Kidney epithelial cell (primary cell): ENCODE data around the gene RFC4. TPM values are rescaled to one million over a fixed set of nuclear protein-coding genes. Genes with fewer than 3 reads are reported as not detected.

ENCODE experiments used
- DNase-seq: peaks from one replicate; pipeline ENCODE4 v3.0.0-alpha.2; 2010; ENCODE audit warnings: low read depth
- H3K27me3 ChIP-seq: 2 replicates; pipeline ENCODE4 v1.6.0; 2011; ENCODE audit warnings: low read length; ENCODE audit not compliant: control insufficient read depth, insufficient read depth
- H3K36me3 ChIP-seq: 2 replicates; pipeline ENCODE4 v1.5.1; 2011; ENCODE audit warnings: low read length; ENCODE audit not compliant: control insufficient read depth, insufficient read depth
- H3K4me3 ChIP-seq: 2 replicates; pipeline ENCODE4 v1.5.1; 2011; ENCODE audit warnings: low read depth, mild to moderate bottlenecking, control low read depth, low read length
- total RNA-seq: library from RNA; depleted of rRNA; stranded (reverse); fragments of >200 nt; gene quantifications from 2 replicates; pipeline ENCODE4 v1.2.3, GENCODE V29; 2015
- TF ChIP-seq, protein P1 (sequence below): IDR thresholded peaks from 2 replicates; pipeline ENCODE4 v1.5.1; 2011; ENCODE audit warnings: mild to moderate bottlenecking, moderate library complexity, low read length, control low read depth, inconsistent platforms; ENCODE audit not compliant: insufficient read depth, poor library complexity, severe bottlenecking

Gene RFC4
- total RNA-seq, 1 donor from 2014 or later: 35.0 TPM

DNA sequence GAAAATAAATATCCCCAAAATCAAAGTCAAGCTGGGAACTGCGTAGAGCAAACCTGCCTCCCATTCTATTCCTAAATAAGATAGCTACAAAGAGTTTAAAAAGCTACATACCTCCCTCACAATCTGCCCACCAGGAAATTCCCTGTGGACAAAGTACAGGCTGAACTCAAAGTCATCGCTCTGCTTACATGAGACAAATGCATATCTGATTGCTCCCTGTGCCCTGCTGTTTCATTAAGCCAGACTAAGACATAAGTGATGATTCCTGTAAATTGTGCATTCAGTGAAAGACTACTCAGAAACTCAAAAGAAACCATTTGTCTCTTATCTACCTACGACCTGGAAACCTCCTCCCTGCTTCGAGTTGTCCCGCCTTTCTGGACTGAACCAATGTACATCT lies 51.4 kb downstream of the RFC4 start:
- TF ChIP-seq, protein P1, sequence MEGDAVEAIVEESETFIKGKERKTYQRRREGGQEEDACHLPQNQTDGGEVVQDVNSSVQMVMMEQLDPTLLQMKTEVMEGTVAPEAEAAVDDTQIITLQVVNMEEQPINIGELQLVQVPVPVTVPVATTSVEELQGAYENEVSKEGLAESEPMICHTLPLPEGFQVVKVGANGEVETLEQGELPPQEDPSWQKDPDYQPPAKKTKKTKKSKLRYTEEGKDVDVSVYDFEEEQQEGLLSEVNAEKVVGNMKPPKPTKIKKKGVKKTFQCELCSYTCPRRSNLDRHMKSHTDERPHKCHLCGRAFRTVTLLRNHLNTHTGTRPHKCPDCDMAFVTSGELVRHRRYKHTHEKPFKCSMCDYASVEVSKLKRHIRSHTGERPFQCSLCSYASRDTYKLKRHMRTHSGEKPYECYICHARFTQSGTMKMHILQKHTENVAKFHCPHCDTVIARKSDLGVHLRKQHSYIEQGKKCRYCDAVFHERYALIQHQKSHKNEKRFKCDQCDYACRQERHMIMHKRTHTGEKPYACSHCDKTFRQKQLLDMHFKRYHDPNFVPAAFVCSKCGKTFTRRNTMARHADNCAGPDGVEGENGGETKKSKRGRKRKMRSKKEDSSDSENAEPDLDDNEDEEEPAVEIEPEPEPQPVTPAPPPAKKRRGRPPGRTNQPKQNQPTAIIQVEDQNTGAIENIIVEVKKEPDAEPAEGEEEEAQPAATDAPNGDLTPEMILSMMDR: no peak
- H3K27me3 ChIP-seq: no peaks in the 10 kb centered on the region
- DNase-seq: no peak
- no peaks in the 10 kb centered on the region for H3K36me3 ChIP-seq
- no peak overlapping the region for H3K4me3 ChIP-seq

DNA sequence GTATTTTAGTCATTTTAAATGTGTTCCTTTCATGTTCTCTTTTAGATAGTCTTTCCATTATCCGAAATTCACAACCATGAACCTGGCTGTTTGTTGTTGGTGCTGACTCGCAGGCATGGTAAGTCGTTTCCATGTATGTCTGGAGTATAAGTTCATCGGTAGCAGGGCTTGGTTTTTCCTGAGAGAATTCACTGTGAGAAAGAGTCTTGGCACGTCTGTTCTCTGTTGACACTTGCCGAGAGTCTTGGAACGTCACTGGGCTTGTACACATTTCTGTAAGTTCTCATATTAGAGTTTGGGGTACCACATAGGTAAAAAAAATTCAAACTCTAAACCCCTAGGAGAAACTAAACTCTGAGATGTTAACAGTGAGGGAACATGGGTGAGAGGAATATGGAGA lies 52.3 kb downstream of the RFC4 start:
- DNase-seq: no peak
- H3K4me3 ChIP-seq: no peak overlapping the region
- no peaks in the 10 kb centered on the region for H3K36me3 ChIP-seq
- TF ChIP-seq, protein P1: no peak
- H3K27me3 ChIP-seq: no peaks in the 10 kb centered on the region

DNA sequence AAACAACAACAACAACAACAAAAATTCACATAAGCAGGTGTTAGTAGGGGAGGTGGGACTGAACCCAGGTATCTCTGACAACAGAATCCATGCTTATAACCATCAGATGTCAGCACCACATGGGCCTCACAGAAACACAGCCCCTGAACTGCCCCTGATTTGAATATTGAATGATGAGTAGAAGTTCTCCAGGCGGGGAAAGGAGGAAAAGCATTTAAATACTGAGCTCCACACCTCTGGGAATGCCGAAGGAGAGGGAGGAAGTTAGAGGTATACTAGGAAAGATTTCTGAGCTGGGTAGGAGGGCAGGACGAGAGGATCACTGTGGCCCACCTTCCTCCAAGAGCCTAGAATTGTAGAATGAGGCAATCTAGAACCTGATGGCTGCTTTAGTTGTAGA lies 54.8 kb downstream of the RFC4 start:
- TF ChIP-seq, protein P1: no peak
- H3K36me3 ChIP-seq: no peaks in the 10 kb centered on the region
- no peak for DNase-seq
- H3K4me3 ChIP-seq: no peak overlapping the region
- no peaks in the 10 kb centered on the region for H3K27me3 ChIP-seq

DNA sequence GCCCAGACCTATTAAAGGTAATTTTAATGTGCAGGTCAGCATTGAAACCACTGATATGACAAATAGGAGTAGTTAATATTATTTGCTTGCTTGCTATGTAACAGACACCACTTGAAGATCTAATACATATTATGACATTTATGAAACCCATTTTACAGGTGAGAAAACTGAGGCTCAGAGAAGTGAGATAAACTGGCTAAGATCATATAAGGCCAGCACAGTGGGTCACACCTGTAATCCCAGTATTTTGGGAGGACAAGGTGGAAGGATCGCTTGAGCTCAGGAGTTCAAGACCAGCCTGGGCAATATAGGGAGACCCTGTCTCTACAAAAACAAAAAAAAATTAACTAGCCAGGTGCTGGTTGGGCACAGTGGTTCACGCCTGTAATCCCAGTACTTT lies 56.0 kb downstream of the RFC4 start:
- Histone ChIP-seq H3K4me3 (no peak overlapping the region), H3K27me3 (no peaks in the 10 kb centered on the region), H3K36me3 (no peaks in the 10 kb centered on the region)
- TF ChIP-seq, protein P1: no peak
- no peak for DNase-seq

DNA sequence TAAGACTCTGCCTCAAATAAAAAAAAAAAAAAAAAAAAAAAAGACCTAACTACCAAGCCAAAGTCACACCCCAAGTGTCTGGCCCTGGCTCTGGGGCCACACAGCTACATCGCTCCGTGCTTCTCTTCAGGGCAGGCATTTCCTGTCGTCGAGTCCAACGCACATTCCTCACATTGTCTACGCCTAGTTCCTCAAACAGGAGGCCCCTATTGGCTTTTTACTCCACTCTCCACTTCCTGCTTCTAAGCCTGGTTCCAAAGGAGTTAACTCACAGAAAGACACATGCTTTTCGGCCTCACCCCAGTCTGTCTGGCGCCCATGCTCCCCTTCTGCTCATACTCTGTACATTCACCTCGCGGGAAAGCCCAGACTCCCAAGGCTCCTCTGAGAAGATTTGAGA lies 60.3 kb downstream of the RFC4 start:
- Histone ChIP-seq H3K27me3 (no peaks in the 10 kb centered on the region), H3K36me3 (no peaks in the 10 kb centered on the region), H3K4me3 (no peak overlapping the region)
- TF ChIP-seq, protein P1: no peak
- peak; percentile 34 for DNase-seq

DNA sequence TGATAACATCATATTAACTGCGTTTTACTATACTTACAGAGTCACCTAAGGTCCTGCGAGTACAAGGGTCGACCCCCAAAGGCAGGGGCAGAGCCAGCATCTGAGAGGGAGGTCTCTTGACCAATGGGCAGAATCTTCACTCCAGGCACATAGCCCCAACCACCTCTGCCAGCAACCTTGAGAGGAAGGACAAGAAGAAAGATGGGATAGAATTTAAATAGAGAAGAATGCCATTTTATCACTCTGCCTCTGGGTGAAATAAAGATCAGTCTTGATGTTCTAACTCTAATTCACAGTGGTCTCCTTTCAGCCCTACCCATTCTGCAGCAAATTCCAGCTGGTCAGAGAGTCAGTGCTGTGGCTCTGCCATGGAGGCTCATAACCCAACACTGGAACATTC lies 62.6 kb downstream of the RFC4 start:
- TF ChIP-seq, protein P1: no peak
- Histone ChIP-seq H3K27me3 (no peaks in the 10 kb centered on the region), H3K4me3 (no peak overlapping the region), H3K36me3 (no peaks in the 10 kb centered on the region)
- DNase-seq: no peak
